Measurements from ENCODE around the gene POLR3G. TPM values are rescaled to one million over a fixed set of nuclear protein-coding genes. Genes with fewer than 3 reads are reported as not detected.

Gene POLR3G
- total RNA-seq, 3 donors from 2014 or later (not counting 1 experiment from before 2014, with no cell fraction given) = 0.40 to 1.4 (median 0.99) TPM

DNA sequence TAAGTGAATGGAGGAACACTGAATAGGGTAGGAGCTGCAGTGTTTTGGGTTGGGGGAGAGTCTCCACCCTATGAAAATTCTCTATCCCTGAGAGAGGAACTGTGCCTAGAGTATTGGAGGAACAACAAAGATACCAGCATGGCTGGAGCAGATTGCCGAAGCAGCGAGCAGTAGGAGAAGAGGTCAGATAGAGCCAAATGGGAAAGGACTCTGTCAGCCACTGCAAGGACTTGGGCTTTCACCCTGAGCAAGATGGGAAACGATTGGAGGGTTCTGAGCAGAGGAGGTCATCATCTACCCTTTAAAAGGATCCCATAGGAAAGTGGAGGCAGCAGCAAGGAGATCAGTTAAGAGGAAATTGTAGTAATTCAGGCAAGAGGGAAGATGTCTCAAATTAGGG, 59.1 kb downstream of the POLR3G start:
- H3K9me3 Mint-ChIP-seq = no peaks in the 10 kb centered on the region
- 85% methylated on average over 3 of the region's 3 CpGs for WGBS (ENCODE audit: insufficient coverage)
- H3K27me3 ChIP-seq (ENCODE audit: control insufficient read depth, insufficient read depth, low read length) = peaks cover 13% of the 10 kb centered on the region
- no peak overlapping the region for H3K4me3 Mint-ChIP-seq
- ATAC-seq (no peak), DNase-seq (no peak)
- H3K9me3 ChIP-seq (ENCODE audit: control insufficient read depth, insufficient read depth, low read length) = no peaks in the 10 kb centered on the region
- intact Hi-C loops (cut with micrococcal nuclease) = no loop called here
- H3K36me3 ChIP-seq (ENCODE audit: control insufficient read depth, insufficient read depth, low read length) = no peaks in the 10 kb centered on the region
- H3K27ac ChIP-seq (ENCODE audit: low read length) = no peak overlapping the region
- H3K4me3 ChIP-seq (ENCODE audit: low read length) = no peak overlapping the region
- no peak for TF ChIP-seq CTCF (IDR thresholded peaks at IDR 0.05)
- no peaks in the 10 kb centered on the region for H3K36me3 Mint-ChIP-seq
- H3K27ac Mint-ChIP-seq = no peak overlapping the region
- peaks cover 6% of the 10 kb centered on the region for H3K4me1 ChIP-seq (ENCODE audit: control insufficient read depth, insufficient read depth, low read length)
- H3K4me1 Mint-ChIP-seq = peaks cover 0 to 12% of the 10 kb centered on the region in 2 donors
- H3K27me3 Mint-ChIP-seq (ENCODE audit: low read depth in 2 of 2) = peaks cover 30 to 70% of the 10 kb centered on the region in 2 donors

- intact Hi-C loops (cut with micrococcal nuclease) = no loop called here
- no peak overlapping the region for H3K4me3 Mint-ChIP-seq
- 100% methylated on average over 2 of the region's 3 CpGs for WGBS (ENCODE audit: insufficient coverage)
Measured at GRCh38 chr5:90534922-90535321, 60.3 kb downstream of the POLR3G start.

DNA sequence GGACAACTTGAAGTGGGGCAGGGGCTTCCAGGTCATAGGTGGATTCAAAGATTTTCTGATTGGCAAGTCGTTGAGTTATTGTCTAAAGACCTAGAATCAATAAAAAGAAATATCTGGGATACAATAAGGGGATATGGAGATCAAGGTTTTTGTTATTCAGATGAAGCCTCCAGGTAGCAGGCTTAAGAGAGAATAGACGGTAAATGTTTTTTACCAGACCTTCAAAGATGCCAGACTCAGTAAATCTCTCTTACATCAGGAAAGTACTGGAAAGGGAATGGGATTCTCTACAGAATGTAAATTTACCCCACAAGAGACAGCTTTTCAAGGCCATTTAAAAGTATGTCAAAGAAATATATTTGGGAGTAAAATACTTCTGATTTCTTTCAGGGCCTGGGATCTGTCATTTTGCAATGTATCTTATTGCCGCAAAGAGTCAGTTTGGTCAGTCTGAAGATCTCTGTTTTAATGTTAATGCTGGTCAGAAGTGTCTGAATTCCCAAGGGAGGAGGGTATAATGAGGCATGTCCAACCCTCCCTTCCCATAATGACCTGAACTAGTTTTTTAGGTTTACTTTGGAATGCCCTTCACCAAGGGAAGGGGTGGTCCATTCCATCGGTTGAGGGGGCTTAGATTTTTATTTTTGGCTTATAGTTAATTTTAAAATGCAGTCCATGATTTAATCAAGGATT, 68.3 kb downstream of the POLR3G start:
- no peak overlapping the region for H3K27ac Mint-ChIP-seq

More at GRCh38 chr5:90534922-90535321, 60.3 kb downstream of the POLR3G start:
- no peaks in the 10 kb centered on the region for H3K9me3 Mint-ChIP-seq
- peaks cover 4% of the 10 kb centered on the region for H3K4me1 ChIP-seq (ENCODE audit: control insufficient read depth, insufficient read depth, low read length)
- no peak overlapping the region for H3K27ac ChIP-seq (ENCODE audit: low read length)
- peaks cover 13% of the 10 kb centered on the region for H3K27me3 ChIP-seq (ENCODE audit: control insufficient read depth, insufficient read depth, low read length)
- H3K4me1 Mint-ChIP-seq = peaks cover 0 to 6% of the 10 kb centered on the region in 2 donors
- no peaks in the 10 kb centered on the region for H3K36me3 ChIP-seq (ENCODE audit: control insufficient read depth, insufficient read depth, low read length)
- no peaks in the 10 kb centered on the region for H3K36me3 Mint-ChIP-seq
- peaks cover 33 to 81% of the 10 kb centered on the region in 2 donors for H3K27me3 Mint-ChIP-seq (ENCODE audit: low read depth in 2 of 2)
- H3K9me3 ChIP-seq (ENCODE audit: control insufficient read depth, insufficient read depth, low read length) = no peaks in the 10 kb centered on the region
- no peak overlapping the region for H3K4me3 ChIP-seq (ENCODE audit: low read length)
- no peak overlapping the region for H3K27ac Mint-ChIP-seq
- TF ChIP-seq CTCF (IDR thresholded peaks at IDR 0.05) = no peak
- DNase-seq (no peak), ATAC-seq (no peak)

More for the DNA sequence above, 68.3 kb downstream of the POLR3G start:
- Mint-ChIP-seq H3K9me3 (no peaks in the 10 kb centered on the region), H3K4me3 (no peak overlapping the region), H3K36me3 (no peaks in the 10 kb centered on the region), H3K4me1 (no peaks in the 10 kb centered on the region), H3K27me3 (ENCODE audit: low read depth in 2 of 2) (peaks cover 27 to 58% of the 10 kb centered on the region in 2 donors)
- H3K27me3 ChIP-seq (ENCODE audit: control insufficient read depth, insufficient read depth, low read length) = peaks cover 3% of the 10 kb centered on the region
- H3K4me1 ChIP-seq (ENCODE audit: control insufficient read depth, insufficient read depth, low read length) = no peaks in the 10 kb centered on the region
- DNase-seq (no peak), ATAC-seq (no peak)
- no peak for TF ChIP-seq CTCF (IDR thresholded peaks at IDR 0.05)
- intact Hi-C loops (cut with micrococcal nuclease) = no loop called here
- H3K9me3 ChIP-seq (ENCODE audit: control insufficient read depth, insufficient read depth, low read length) = no peaks in the 10 kb centered on the region
- WGBS (ENCODE audit: insufficient coverage) = 78% methylated on average over 3 of the region's 4 CpGs
- H3K4me3 ChIP-seq (ENCODE audit: low read length) = no peak overlapping the region
- H3K27ac ChIP-seq (ENCODE audit: low read length) = no peak overlapping the region
- H3K36me3 ChIP-seq (ENCODE audit: control insufficient read depth, insufficient read depth, low read length) = no peaks in the 10 kb centered on the region
